AG04450 (cell line): ENCODE data around the gene AAR2. TPM values are rescaled to one million over a fixed set of nuclear protein-coding genes. Genes with fewer than 3 reads are reported as not detected.

Experiments used
- CTCF ChIA-PET: fragments of 300-600, 350-600 bp; formaldehyde crosslinking; extraction: SDS; loops from one replicate; lab custom pipeline; 2022; ENCODE audit warnings: antibody characterized with exemption, inconsistent platforms; lab: Charles Lee
- POLR2A ChIA-PET: fragments of 350-600 bp; formaldehyde crosslinking; extraction: SDS; loops from one replicate; lab custom pipeline; 2021; ENCODE audit warnings: antibody characterized with exemption, inconsistent platforms; lab: Yijun Ruan, JAX
- DNase-seq: peaks from one replicate; pipeline ENCODE4 v3.0.0-alpha.2; 2011; ENCODE audit warnings: low read depth, low spot score
- H3K27ac ChIP-seq: one replicate; pipeline ENCODE4 v1.5.1; 2012; ENCODE audit warnings: low read depth, low read length, control low read depth
- H3K27me3 ChIP-seq: one replicate; pipeline ENCODE4 v1.6.0; 2012; ENCODE audit warnings: low read length; ENCODE audit not compliant: control insufficient read depth, insufficient read depth
- H3K4me3 ChIP-seq: 2 replicates; pipeline ENCODE4 v1.5.1; 2011; ENCODE audit warnings: mild to moderate bottlenecking, low read depth, low read length, control low read depth
- H3K9me3 ChIP-seq: 2 replicates; pipeline ENCODE4 v1.5.1; 2012; ENCODE audit warnings: low read length; ENCODE audit not compliant: control insufficient read depth, insufficient read depth
- polyA plus RNA-seq: library from polyadenylated mRNA; depleted of rRNA; stranded (reverse); fragments of >200 nt; gene quantifications from 2 replicates; pipeline ENCODE4 v1.2.3, GENCODE V29; 2011; rRNA removed
- TF ChIP-seq, protein P1 (sequence below): IDR thresholded peaks from 2 replicates; pipeline ENCODE4 v1.5.1; 2011; ENCODE audit warnings: low read depth, low read length, control low read depth, inconsistent platforms

The AAR2 gene
- polyA plus RNA-seq, 1 experiment, result 25.3 TPM

DNA sequence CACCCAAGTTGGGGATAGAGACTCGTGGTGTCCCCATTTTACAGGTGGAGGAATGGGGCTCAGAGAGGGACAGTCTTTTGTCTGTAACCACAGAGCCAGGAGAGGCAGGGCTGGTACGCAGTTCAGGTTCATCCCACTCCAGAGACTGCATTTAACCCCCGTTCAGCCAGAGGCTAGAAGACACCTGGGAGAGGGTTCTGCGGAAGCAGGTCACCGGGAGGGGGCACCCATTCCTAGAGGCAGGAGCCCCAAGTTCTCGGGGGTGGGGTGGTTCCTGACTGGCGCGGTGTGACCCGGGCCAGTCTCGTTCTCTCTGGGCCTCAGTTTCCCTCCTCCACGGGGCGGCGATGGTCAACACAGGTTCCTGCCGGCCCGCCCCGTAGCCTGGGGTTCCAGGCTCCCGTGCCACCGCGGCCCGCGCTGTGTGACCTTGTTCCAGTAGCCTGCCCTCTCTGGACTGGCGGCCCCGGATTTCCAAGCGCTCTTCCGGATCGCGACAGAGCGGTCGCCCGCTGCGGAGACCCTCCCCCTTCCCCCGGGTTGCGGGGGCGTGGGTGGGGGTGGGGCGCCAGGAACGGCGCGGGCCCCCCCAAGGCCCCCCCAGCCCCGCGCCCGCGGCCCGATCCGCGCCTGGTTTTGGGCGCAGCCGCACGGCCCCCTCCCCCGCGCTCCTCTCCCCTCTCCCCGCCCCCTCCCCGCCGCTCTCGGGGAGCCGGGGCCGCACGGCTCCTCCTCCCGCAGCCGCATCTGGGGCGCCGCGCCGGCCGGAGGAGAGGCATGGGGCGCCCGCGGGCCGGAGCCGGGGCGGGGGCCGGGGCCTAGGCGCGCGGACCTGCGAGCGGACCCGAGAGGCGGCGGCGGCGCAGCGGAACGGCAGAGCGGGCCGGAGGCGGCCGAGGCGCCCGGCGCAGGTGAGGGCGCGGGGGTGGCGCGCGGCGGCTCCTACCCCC lies 69.6 kb downstream of the AAR2 start, which contains the start of gene DLGAP4:
Gene DLGAP4 (plus strand): TSS at position 738 of the 950 bp plus-strand sequence. CDS start 125,379 bp downstream, outside the sequence.
- ChIA-PET CTCF (no interaction called here), POLR2A (no interaction called here)
- Histone ChIP-seq H3K4me3 (no peak within 1 kb of the TSS), H3K27me3 (peaks cover 78% of the 10 kb centered on the region), H3K9me3 (no peaks in the 10 kb centered on the region; the same call in 1 of the 2 replicates), H3K27ac (no peak within 1 kb of the TSS)
- TF ChIP-seq, protein P1, sequence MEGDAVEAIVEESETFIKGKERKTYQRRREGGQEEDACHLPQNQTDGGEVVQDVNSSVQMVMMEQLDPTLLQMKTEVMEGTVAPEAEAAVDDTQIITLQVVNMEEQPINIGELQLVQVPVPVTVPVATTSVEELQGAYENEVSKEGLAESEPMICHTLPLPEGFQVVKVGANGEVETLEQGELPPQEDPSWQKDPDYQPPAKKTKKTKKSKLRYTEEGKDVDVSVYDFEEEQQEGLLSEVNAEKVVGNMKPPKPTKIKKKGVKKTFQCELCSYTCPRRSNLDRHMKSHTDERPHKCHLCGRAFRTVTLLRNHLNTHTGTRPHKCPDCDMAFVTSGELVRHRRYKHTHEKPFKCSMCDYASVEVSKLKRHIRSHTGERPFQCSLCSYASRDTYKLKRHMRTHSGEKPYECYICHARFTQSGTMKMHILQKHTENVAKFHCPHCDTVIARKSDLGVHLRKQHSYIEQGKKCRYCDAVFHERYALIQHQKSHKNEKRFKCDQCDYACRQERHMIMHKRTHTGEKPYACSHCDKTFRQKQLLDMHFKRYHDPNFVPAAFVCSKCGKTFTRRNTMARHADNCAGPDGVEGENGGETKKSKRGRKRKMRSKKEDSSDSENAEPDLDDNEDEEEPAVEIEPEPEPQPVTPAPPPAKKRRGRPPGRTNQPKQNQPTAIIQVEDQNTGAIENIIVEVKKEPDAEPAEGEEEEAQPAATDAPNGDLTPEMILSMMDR, result no peak
- no peak for DNase-seq

Other genes starting within 250 kb of the AAR2 start
- gene EPB41L1, start 81.7 kb upstream of the AAR2 start, polyA plus RNA-seq, result 17.8 and 23.6 TPM in 2 replicates
- gene DLGAP4, start 69.9 kb downstream of the AAR2 start, polyA plus RNA-seq, result 17.7 and 27.5 TPM in 2 replicates